Adrenal gland (tissue), 5 donors: Measurements from ENCODE around the gene SHC4.
"Not testable (repeated sequence)": the region's sequence is repeated elsewhere in the genome, so short reads cannot be mapped to it uniquely, and the experiment has no call there.

Source experiments
- CTCF ChIP-seq, 6 experiments: fragments of 450-650 bp in 4 of 6; fragments of 200-600 bp in 2 of 6; sonication (generic) in 1 of 6; IDR thresholded peaks; 1 replicate in 5 of 6; 2 replicates in 1 of 6; pipeline versions ENCODE4 v1.5.1 to v1.8.0; 2016 to 2021; ENCODE audit warnings: antibody characterized with exemption in 6 of 6, mild to moderate bottlenecking in 2 of 6, moderate library complexity in 1 of 6
- POLR2A ChIP-seq, 2 donors: fragments of 450-650 bp; IDR thresholded peaks; one replicate each; pipeline ENCODE4 v1.6.1; 2017; ENCODE audit warnings: antibody characterized with exemption in 2 of 2, mild to moderate bottlenecking in 2 of 2, moderate library complexity in 1 of 2
- donor health status: DM: no; HTN: no; CAD: no.

DNA sequence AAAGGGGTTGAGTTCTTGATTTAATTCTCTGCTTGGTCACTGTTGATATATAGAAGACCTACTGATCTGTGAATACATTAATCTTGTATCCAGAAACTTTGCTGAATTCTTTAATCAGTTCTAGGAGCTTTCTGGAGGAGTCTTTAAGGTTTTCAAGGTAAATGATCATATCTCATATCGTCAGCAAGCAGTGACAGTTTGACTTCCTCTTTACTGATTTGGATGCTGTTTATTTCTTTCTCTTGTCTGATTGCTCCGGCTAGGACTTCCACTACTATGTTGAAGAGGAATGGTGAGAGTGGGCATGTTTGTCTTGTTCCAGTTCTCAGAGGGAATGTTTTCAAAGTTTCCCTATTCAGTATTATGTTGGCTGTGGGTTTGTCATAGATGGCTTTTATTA lies 54.4 kb downstream of the SHC4 start:
- TF ChIP-seq CTCF, POLR2A (IDR thresholded peaks at IDR 0.05): not testable (repeated sequence)
